ENCODE measurements around the gene EYA4.

- TF ChIP-seq CTCF (IDR thresholded peaks at IDR 0.05; ENCODE audit: low read depth, low read length) (no peak), POLR2A (IDR thresholded peaks at IDR 0.05; ENCODE audit: extremely low read depth, insufficient read length) (no peak)
- TF ChIP-seq, protein P1, sequence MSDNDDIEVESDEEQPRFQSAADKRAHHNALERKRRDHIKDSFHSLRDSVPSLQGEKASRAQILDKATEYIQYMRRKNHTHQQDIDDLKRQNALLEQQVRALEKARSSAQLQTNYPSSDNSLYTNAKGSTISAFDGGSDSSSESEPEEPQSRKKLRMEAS (IDR thresholded peaks at IDR 0.05; ENCODE audit: low read depth, low read length): no peak
Measured at GRCh38 chr6:133411757-133412156, 170.6 kb downstream of the EYA4 start.
